RPMI8226 (cell line): ENCODE data around the gene PRR35.

ENCODE experiments used
- DNase-seq: peaks from one replicate; pipeline ENCODE4 v3.0.0-alpha.2; 2015

The PRR35 gene

DNA sequence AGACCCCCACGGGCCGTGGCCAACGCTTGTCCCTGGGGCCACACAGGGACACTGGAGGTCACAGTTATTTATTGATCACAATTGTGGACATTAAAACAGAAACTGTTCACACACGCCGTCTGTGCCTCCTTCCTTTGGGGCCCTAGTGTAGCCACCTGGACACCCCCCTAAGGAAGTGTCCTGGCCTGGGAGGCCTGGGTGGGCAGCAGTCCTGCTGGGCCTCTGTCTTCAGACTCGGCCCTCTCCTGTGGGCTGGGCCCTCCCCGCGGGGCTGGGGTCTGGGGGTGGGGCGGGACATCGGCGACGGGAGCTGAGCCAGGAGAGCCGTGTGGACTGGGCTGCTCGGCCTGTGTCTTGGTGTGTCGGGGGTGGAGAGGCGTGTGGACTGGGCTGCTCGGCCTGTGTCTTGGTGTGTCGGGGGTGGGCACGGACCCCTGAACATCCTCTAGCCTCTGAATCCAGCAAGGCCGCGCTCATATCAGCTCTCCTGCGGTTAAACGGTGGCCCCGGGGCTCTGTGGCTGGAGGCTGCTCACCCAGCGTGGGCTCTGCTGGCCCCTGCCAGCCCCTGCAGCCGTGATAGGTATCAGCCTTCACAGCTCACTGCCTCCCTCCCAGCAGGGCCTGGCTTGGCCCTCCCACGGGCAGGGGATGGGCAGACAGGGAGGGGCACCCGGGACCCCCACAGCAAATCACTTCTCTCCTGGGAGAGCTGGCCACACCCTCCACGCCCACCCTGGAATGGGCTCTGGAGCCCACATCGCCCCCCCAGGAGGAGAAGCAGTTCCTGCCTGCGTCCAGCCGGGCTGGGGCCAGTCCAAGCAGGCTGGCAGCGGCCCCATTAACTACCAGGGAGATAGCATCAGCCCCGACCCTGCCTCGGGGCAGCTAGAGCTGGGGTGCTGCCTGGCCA lies 5.5 kb downstream of the PRR35 start:
- no peak for DNase-seq

DNA sequence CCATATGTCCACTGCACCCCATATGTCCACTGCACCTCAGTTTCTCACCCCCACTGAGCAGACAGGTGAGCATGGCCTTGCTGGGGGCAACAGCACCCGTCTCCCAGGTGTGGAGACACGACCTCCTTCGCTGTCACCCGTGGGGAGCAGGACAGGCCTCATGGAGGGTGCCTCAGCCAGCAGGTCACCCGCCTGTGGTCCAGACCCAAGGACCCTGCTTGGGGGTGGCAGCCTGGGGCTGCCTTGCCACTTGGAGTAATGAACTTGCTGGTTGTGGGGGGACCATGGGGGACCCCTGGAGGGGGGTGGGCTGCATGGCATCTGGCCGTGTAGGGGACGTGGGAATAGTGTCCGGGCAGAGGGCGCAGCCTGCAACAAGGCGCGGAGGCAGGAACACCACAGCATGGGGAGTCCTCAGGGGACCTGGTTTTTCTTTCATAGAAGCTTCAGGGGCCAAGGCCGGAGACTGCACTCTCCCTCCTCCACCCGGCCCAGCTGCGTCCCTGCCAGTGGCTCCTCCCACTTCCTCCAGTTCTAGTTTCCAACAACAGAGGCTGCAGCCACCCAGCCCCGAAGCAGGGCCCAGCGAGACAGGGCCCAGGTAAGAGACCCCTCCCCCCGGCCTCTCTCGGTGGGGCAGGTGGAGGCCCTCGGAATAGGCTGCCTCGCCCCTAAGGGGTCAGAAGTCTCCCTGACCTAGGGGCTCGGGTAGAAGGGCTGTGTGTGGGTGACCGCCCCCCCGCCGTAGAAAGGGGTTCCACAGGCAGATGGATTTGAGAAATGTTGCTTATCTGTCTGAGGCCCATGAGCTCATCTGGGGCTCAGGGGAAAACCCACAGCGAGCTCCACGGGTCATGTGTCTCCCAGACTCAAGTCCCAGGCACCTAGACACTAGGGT lies 6.5 kb downstream of the PRR35 start, which contains the start of gene NHLRC4:
NHLRC4 (plus strand) TSS at position 531 of the 898 bp plus-strand sequence. CDS start 1,043 bp downstream, outside the sequence.
- peak; percentile 94 for DNase-seq

GRCh38 chr16:567373-568256 lies 7.4 kb downstream of the PRR35 start:
- DNase-seq, result no peak

- no peak for DNase-seq
These were observed 8.4 kb downstream of the PRR35 start for GRCh38 chr16:568401-569258.

DNA sequence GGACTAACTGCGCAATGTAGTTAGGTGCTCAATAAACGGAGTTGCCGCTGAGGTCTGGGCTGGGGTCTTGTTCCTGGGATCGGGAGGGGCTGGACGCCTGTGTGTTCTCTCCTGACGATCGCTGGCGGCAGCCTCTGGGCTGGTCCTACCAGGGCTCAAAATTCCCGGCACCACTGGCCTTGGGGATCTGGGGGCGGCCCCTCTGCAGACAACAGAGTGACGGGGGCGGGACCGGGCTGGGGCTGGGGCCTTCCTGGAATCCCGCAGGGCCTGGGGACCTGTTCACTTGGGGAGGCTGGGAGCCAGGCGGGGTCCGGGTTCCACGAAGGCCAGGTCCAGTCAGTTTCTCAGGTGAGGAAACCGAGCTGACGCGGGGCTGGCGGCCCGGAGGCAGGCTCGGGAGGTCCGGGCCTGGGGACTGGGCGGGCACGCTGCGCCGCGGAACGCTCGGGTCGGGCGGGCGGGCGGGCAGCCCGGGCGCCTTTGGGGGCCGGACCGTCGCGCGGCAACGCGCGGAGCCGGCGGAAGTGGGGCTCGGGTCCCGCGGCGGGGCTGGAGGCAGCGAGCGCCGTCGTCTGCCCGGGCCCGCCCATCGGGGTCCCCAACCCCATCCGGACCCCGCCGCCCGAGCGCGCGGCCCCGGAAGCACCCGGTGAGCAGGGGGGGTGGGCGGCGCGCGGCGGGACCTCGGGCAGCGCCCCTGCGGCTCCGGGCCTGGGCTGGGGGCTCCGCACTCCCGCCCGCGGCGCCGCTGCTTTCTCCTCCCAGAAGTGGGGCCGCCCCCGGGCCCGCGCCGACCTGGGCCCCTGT lies 9.5 kb downstream of the PRR35 start, which contains the start of gene PIGQ:
PIGQ (plus strand) TSS at position 524 of the 810 bp plus-strand sequence. CDS start 4,107 bp downstream, outside the sequence.
- peak; percentile 82 for DNase-seq

DNA sequence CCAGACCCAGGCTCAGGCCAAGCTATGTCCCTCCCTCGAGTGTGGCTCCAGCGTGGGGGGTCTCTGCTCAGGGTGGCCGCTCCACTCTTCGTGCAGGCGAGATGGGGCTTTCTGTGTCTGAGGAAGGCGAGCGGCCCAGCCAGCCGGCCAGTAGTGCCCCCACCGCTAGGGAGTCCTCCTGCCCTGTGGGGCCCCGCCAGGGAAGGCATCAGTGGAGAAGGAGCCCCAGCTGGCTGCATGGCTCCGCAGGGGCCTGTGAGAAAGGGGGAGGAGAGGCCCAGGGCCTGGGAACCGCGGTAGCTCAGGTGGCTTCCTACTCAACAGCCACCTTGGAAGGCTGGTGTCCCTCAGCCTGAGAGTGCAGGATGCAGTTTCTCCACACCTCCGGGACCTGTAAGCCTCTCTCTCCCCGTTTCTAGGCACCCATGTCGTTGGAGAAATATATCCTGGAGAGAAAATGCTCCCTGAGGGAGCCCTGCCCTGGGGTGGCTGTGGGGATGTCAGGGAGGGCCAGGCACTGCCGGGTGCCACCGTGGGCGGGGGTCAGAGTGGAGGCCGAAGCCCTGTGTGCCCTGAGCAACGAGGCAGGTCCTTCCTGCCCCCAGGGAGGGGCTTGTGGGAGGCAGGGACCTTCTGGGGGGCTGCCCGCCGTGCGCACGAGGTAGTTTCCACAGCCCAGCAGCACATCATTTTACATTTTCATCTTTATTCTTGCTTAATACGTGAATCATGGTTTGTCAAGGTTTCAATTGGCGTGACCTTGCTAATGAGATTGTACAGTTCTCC lies 12.9 kb downstream of the PRR35 start:
- no peak for DNase-seq

DNA sequence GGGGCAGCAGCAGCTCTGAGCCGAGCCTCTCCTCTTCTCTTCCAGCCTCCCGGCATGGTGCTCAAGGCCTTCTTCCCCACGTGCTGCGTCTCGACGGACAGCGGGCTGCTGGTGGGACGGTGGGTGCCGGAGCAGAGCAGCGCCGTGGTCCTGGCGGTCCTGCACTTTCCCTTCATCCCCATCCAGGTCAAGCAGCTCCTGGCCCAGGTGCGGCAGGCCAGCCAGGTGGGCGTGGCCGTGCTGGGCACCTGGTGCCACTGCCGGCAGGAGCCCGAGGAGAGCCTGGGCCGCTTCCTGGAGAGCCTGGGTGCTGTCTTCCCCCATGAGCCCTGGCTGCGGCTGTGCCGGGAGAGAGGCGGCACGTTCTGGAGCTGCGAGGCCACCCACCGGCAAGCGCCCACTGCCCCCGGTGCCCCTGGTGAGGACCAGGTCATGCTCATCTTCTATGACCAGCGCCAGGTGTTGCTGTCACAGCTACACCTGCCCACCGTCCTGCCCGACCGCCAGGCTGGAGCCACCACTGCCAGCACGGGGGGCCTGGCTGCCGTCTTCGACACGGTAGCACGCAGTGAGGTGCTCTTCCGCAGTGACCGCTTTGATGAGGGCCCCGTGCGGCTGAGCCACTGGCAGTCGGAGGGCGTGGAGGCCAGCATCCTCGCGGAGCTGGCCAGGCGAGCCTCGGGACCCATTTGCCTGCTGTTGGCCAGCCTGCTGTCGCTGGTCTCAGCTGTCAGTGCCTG lies 14.0 kb downstream of the PRR35 start:
- no peak for DNase-seq

DNA sequence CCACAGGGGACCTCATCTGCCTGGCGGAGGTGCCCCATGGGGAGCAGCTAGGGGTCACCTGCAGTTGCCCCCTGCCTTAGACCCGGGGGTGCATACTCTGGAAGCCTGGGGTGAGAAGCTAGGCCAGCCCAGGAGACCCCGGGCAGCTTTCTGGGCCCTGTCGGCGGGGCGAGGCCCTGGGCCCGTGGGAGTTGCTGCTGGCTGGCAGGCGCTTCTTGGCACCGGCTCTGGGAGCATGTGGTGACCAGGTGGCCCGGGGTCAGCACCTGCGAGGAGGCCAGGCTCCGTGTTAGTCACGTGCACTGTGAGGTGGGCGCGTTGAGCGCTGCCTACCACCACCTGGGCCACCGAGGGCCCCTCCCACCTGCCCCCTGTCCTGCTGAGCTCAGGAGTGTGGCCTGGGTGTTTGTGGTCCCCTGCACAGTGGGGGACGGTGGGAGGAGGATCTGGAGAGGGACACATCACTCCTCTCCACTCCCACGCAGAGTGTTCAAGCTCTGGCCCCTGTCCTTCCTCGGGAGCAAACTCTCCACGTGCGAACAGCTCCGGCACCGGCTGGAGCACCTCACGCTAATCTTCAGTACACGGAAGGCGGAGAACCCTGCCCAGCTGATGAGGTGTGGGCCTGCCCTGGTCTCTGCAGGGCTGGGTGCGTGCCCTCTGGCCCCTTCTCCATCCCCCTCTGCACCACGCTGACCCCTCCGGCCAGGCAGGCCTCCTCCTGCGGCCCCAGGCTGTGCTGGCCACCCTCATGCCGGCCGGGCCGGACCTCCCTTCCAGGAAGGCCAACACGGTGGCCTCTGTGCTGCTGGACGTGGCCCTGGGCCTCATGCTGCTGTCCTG lies 15.4 kb downstream of the PRR35 start:
- no peak for DNase-seq

DNA sequence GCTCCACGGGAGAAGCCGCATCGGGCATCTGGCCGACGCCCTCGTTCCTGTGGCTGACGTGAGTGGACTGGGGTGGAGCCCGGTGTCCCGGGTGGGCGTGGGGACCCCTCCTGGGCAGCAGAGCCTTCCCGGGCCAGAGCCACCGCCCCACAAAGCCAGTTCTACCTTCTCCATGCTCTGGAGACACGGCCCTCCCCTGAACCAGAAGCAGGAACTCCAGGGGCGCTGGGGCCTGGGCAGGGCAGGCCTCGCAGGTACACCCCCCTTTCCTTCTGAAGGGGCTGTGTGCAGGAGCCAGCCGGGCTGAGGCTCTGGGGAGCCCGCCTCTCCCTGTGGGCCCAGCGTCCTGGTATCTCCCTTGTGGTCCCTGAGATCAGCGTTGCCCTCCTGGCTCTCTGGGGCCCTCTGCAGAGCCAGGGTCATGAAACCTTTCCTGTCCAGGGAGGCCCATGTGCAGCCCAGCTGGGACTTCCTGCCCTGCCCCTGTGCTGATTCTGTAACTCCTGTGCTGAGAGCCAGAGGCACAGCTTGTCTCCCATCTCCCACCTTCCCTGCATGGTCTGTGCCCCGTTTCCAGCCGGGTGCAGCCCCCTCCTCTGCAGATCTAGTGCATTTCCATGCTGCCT lies 16.1 kb downstream of the PRR35 start:
- DNase-seq, result no peak

DNA sequence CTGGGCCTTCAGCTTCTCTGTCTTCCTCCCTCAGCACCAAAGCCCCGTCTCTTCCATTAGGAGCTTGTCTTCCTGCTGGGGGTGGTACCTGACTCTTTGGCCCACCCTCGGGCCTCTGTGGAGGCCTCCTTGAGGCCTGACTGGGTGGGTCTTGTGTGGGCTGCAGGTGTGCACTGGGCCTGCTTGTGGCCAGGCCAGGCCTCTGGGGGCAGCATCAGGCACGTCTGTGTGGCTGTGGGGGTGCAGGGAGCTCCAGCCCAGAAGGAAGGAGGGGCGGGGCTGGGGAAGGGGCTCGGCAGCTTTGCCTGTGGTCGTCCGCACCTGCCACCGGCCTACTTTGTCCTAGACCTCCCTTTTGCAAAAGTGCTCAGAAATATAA lies 16.6 kb downstream of the PRR35 start:
- no peak for DNase-seq

DNA sequence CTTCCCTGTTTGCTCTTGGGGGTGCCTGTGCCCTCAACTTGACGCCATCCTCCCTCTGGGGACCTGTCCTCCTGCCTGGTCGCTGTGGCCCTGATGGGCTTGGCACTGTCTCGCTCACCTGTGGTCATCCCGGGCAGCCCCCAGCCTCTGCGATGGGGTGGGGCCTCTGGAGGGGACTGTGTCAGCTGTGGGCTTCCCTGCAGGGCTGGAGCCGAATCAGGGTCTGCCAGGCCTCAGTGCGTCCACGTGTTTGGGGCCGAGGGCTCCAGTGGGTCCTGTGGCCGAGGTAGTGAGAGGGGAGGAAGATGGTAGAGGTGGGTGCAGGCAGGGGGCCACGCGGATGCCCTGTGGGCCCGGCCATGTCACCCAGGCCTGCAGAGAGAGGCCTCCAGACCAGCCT lies 17.6 kb downstream of the PRR35 start:
- DNase-seq, result no peak

DNA sequence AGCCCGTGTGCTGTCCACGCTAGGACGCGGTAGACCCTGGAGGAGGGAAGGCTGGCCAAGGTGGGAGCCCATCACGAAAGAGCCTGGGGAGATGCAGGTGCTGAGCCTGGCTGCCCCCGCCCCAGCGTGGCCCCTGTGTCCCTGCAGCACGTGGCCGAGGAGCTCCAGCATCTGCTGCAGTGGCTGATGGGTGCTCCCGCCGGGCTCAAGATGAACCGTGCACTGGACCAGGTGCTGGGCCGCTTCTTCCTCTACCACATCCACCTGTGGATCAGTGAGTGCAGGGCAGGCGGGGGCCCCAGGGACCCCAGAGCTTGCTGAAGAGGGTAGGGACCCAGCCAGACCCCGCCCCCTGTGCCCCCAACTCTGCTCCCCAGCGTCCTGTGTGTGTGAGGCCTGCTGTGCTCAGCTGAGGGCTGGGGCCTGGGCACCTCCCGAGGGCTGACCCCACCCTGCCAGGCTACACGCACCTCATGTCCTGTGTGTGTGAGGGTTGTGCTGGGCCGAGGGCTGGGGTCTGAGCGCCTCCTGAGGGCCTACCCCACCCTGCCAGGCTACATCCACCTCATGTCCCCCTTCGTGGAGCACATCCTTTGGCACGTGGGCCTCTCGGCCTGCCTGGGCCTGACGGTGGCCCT lies 18.2 kb downstream of the PRR35 start:
- DNase-seq, result no peak

DNA sequence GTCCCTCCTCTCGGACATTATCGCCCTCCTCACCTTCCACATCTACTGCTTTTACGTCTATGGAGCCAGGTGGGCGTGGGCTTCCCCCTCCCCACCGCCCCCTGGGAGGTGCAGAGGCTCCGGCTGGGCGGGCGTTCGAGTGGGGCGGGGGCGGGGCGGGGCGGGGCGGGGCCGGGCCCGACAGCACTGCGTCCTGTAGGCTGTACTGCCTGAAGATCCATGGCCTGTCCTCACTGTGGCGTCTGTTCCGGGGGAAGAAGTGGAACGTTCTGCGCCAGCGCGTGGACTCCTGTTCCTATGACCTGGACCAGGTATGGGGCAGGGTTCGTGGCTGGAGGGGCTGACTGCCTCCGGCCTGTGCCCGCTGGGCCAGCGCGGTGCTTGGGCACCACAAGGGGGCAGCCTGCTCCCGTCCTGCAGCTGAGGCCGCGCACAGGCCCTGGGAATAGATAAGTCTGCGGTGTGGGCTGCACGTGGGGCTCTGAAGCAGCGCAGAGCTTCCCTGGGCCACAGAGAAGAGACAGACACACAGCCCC lies 18.7 kb downstream of the PRR35 start:
- DNase-seq, result peak; percentile 90

DNA sequence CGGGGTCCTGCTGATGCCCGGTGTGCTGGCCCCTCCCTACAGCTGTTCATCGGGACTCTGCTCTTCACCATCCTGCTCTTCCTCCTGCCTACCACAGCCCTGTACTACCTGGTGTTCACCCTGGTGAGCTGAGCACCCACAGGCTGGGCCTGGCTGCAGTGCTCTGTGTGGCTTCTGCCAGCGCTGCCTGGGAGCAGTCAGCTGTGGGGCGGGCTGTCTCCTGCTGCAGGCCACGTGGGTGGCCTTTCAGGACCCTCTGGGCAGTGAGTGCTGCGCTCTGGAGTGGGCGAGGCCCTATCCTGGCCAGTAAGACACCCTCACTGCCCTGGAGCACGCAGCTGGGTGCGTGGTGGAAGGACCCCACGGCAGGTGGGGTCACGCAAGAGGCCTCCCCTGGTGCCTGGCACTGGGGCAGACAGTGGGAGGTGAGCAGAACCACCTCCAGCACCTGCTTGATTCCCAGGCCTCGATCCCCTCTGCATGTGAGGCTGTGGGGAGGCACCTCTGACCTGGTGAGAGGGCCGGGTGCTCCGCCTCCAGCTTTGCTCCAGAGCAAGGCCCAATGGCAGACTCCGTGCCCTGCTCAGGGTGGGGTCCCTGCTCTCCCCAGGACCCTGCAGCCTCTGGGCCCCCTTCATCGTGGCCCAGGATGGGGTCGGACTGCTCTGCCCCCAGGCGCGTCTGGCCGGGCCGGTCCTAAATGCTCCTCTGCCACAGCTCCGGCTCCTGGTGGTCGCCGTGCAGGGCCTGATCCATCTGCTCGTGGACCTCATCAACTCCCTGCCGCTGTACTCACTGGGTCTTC lies 20.1 kb downstream of the PRR35 start:
- no peak for DNase-seq

DNA sequence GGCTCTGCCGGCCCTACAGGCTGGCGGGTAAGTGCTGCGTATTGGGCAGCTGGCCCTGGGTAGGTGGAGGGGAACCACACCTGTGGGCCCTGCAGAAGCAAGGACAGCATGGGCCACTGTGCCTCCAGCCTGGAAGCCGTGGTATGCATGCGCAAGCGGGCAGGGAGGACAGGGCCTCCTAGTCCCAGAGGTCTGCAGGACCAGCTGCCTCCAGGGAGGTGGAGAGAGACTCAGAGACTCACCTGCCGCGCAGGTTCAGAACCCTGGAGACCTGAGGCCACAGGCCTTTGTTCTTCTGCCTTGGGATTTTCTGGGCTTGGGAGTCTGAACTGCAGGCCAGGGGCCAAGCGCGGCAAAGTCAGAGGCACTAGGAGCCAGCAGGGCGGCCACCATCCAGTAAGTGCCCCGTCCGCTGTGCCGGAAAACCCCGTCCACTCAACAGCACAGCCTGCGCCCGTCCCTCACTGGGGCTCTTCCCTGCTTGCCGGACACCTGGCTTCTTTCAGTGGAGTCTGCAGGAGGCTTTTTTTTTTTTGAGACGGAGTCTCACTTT lies 20.8 kb downstream of the PRR35 start:
- DNase-seq, result no peak

DNA sequence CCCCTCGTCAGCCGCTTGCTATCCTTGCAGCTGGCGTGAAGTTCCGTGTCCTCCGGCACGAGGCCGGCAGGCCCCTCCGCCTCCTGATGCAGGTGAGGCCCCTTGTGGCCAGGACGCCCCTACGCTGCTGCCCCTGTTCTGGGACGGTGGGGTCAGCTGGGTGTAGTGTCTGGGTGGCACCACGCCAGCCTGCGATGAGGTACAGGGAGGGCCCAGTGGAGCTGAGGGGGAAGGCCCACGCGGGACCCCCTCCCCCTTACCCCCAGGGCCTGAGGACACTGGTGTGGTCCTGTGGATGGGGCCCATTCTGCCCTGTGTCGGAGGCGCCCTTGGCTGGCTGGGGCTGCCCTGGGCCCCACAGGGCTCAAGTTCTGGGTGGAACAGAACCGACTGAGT lies 22.0 kb downstream of the PRR35 start:
- DNase-seq, result no peak
